ENCODE data around the gene CPAMD8.

- no peak for TF ChIP-seq EZH2 (IDR thresholded peaks at IDR 0.05; ENCODE audit: low read length, missing control alignments)
- TF ChIP-seq, protein P1, sequence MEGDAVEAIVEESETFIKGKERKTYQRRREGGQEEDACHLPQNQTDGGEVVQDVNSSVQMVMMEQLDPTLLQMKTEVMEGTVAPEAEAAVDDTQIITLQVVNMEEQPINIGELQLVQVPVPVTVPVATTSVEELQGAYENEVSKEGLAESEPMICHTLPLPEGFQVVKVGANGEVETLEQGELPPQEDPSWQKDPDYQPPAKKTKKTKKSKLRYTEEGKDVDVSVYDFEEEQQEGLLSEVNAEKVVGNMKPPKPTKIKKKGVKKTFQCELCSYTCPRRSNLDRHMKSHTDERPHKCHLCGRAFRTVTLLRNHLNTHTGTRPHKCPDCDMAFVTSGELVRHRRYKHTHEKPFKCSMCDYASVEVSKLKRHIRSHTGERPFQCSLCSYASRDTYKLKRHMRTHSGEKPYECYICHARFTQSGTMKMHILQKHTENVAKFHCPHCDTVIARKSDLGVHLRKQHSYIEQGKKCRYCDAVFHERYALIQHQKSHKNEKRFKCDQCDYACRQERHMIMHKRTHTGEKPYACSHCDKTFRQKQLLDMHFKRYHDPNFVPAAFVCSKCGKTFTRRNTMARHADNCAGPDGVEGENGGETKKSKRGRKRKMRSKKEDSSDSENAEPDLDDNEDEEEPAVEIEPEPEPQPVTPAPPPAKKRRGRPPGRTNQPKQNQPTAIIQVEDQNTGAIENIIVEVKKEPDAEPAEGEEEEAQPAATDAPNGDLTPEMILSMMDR (conservative IDR thresholded peaks at IDR 0.05 in 1 of 2, IDR thresholded peaks at IDR 0.05 in 1 of 2; ENCODE audit: low read depth in 1 of 2, low read length in 2 of 2): no peak
Observed at GRCh38 chr19:17023805-17024204, 2.8 kb downstream of the CPAMD8 start.

Data from fibroblast of lung (primary cell).